AG10803 (cell line): Measurements from ENCODE around the gene CPNE4.

Source experiments
- DNase-seq: peaks from one replicate; pipeline ENCODE4 v3.0.0; 2010; ENCODE audit warnings: low read depth
- H3K4me3 ChIP-seq: 2 replicates; pipeline ENCODE4 v1.5.1; 2011; ENCODE audit warnings: mild to moderate bottlenecking, low read length, control low read depth
- TF ChIP-seq, protein P1 (sequence below): conservative IDR thresholded peaks from 2 replicates; pipeline ENCODE4 v1.5.1; 2011; ENCODE audit warnings: mild to moderate bottlenecking, low read length, control low read depth, inconsistent platforms

The CPNE4 gene

DNA sequence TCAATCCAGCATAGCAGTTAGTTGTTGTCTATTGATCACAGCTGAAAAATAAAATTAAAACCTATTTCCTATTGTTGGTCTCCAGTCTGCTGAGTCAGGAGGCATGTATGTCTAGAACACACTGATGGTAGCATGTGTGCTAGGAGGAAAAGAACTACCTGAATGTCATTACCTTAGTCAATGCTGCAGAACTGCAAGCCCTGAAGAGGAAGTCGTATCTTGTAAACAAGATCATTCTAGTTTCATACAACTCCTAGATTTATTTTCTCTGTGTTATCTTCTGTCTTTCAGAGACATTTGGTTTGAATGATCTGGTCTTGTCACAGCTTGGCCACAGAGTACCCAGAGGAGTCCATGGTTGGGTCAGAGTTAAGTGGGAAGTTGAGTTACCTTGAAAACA is 422.1 kb downstream of the CPNE4 start:
- no peak overlapping the region for H3K4me3 ChIP-seq
- TF ChIP-seq, protein P1, sequence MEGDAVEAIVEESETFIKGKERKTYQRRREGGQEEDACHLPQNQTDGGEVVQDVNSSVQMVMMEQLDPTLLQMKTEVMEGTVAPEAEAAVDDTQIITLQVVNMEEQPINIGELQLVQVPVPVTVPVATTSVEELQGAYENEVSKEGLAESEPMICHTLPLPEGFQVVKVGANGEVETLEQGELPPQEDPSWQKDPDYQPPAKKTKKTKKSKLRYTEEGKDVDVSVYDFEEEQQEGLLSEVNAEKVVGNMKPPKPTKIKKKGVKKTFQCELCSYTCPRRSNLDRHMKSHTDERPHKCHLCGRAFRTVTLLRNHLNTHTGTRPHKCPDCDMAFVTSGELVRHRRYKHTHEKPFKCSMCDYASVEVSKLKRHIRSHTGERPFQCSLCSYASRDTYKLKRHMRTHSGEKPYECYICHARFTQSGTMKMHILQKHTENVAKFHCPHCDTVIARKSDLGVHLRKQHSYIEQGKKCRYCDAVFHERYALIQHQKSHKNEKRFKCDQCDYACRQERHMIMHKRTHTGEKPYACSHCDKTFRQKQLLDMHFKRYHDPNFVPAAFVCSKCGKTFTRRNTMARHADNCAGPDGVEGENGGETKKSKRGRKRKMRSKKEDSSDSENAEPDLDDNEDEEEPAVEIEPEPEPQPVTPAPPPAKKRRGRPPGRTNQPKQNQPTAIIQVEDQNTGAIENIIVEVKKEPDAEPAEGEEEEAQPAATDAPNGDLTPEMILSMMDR, result no peak
- no peak for DNase-seq

DNA sequence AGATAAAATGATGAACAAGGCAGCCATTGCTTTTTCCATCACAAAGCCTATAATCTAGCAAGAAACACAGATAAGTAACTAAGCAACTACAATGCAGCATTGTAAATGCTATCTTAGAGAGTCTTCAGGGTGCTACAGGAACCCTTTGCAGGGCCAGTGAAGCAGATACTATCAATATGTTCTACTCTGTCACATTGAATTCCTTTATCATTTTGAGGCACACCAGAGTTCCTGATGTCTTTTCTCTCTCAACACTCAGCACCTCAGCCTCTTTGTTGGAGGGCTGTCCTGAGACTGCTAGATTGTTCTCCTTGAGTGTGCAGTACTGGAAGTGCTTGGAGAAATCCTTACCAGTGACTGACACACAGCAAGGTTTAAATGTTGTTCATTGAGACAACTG is 424.6 kb downstream of the CPNE4 start:
- DNase-seq, result no peak
- H3K4me3 ChIP-seq, result no peak overlapping the region
- TF ChIP-seq, protein P1, result no peak

DNA sequence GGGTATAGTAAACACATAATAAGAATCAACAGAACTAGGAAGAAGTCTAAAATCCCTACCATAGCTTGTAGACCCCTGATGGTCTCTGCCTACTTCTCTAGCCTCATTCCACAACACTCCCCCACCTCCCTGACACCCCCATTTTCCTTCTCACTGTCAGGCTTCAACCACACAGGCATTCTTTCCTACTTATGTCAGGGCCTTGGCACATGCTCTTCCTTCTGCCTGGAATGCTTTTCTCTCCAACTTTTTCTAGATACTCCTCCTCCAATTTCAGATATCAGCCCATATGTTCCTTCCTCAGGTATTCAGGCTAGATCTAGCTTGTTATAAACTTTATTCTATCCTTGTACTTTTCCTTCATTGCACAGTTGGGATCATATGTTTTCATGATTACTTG is 426.1 kb downstream of the CPNE4 start:
- TF ChIP-seq, protein P1, result no peak
- DNase-seq, result peak; percentile 34
- no peak overlapping the region for H3K4me3 ChIP-seq

DNA sequence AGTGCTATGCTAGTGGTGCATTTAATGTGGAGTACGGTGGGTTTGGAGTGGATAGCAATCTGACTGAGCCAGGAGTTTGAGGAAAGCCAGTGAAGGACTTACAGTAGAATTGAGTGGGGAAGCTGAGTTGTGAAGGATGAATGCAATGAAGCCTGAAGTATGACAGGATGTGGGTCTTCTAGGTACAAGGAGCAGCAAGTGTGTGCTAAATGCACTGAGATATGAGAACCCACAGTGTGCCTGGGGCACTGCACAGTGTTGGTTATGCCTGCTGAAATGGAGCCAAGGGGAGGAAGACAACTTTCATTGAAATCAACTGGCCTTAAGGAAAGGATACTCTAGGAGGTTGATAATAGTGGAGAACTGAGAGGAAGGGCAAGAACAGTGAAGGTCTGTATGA is 426.5 kb downstream of the CPNE4 start:
- H3K4me3 ChIP-seq, result no peak overlapping the region
- TF ChIP-seq, protein P1, result no peak

DNA sequence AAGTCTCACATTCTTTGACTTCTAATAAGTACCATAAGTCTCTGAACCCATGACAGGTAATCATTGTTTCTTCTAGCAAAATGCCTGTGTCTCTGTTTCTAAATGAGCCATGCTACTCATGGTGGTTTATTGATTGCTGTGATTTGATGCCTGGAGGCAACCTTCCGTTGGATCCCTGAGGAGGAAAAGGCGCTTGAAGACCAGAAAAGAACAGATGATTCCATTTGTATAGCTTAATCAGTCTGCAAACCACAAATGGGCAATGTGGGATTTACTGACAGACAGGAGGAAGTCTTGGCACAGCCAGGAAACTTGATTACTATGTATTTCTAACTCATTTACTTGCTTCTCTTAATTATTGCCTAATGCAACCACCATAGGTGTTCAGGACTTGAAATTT is 428.9 kb downstream of the CPNE4 start:
- TF ChIP-seq, protein P1, result no peak
- no peak for DNase-seq
- no peak overlapping the region for H3K4me3 ChIP-seq

More for the DNA sequence above, 426.5 kb downstream of the CPNE4 start:
- DNase-seq, result no peak

DNA sequence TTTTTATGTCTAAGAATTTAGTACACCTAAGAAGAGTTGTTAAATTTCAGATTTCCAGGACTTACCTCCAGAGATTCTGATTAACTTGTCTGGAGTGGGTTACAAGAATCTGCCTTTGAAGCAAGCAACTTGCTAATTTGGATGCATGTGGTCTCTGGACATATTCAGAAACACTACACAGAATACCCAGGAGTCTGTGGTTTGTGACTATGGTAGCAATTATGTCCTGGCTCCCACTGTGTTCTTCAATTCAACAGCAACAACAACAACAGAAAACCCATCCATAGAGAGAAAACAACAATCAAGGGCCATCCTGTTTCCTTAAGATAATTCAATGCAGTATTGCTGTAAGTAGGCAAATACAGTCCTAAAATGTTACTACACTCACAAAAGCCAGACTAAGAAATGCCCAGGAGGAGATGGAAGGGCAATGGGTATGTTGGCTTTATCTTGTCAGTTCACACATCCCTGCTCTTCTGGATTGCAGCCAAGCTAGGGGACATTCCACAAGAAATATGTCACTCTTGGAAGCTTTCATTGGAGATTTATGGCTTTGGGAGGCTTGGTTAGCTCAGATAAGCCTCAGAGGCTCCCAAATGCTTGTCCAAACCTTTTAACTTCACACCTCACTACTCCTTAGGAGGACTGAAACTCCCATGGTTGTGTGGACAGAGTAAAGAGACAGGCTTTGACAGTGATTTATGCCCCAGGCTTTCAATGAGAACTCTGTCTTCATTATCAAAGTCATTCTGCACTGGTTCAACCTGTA is 432.6 kb downstream of the CPNE4 start:
- DNase-seq, result peak; percentile 8
- no peak overlapping the region for H3K4me3 ChIP-seq
- TF ChIP-seq, protein P1, result no peak

DNA sequence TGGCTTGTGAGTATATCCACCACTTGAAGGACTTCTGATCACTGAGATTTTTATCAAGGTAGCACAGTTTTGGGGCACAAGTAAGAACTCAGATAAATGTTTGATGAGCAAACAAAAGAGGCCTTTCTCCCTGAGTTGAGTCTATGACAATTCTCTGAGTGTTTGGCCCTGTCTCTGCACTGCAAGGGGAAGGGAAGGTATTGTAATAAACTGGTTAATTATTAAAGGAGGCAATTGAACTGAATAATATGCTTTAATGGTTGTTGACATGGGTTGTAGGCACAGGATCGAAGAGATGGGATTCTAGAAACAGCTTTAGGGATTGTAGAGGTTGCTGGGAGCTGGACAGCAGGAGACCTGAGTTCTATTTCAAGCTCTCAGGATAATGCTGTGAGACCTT is 437.0 kb downstream of the CPNE4 start:
- TF ChIP-seq, protein P1, result no peak
- no peak for DNase-seq
- no peak overlapping the region for H3K4me3 ChIP-seq
